Activated CD8-positive, alpha-beta memory T cell treated with anti-CD3 and anti-CD28 coated beads, Interleukin-2, amount 50 U/mL, for 4 hours (primary cell): Measurements from ENCODE around the gene AKAP13.

Experiments used
- DNase-seq: peaks from one replicate; pipeline ENCODE4 v3.0.0-alpha.2; 2020

AKAP13 gene

DNA sequence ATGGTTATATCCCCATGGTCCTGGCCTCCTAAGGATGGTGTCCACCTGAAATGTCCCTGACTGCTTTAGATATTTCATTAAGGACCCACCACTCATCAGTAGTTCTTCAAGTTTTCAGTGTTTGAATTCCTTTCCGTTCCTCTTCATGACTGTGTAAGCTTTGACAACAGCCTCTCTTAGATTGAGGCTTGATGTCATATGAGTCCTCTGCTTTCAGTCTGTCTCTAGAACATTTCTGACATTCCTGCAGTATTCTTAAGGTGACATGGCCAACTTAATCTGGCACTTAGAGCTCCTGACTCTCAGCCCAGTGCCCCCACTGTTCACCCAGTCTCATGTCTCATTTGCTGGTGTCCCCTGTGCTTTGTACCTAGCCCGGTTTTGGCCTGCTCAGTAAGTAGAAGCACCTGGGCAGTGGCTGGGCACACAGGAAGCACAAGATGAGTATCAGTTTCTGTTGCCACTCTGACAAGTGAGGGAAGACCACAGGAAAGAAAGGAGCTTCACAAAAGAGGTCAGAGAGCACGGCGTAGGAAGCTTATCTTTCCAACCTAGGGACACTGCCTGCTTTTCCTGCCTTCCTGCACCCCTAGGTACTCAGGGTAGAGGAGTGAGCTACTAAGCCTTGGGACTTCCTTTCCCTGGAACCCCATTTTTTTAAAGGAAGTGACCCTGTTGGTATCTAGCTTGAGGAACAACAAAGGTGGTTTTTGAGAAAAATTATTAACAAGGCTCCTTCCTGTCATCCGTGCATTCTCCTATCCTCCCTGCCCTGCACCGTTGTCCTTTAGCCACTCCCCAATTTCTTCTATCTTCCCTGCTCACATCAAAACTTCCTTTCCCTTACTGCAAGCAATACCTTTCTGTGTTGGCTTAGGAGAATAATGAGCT lies 311.2 kb downstream of the AKAP13 start:
- no peak for DNase-seq

DNA sequence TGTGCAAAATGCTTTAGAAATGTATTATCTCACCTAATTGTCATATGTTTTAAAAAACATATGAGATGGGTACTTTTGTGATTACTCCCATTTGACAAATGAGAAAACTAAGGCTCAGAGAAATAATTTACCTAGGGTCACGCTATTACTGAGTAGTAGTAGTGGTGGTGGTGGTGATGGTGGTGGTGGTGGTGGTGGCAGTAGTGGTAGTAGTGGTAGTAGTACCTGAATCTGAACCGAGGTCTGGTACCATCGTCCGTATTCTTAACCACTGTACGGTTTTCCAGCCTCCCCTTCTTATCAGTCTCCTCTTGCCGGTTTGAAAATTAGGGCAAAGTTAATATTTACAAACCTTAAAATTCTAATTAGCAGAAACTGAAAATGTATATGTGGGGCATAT lies 311.9 kb downstream of the AKAP13 start:
- no peak for DNase-seq

DNA sequence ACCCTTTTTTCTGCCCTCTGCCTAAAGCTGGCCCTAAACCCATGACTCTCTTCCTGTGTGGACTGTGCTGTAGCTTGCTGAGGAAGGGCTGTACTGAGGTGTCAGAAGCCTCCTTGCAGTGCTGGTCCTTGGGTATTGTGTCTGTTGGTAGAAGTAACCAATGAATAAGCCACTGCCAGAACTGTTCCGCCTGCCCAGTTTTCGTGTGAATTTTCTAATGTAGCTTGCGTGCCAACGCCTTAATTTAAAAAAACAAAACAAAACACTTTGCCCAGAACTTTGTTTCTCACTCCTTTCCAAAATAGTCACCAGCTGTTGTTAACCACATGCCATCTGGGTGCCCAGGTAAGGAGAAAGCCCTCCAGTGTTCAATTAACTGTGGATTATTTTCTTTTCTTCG lies 312.5 kb downstream of the AKAP13 start:
- peak; percentile 34 for DNase-seq

DNA sequence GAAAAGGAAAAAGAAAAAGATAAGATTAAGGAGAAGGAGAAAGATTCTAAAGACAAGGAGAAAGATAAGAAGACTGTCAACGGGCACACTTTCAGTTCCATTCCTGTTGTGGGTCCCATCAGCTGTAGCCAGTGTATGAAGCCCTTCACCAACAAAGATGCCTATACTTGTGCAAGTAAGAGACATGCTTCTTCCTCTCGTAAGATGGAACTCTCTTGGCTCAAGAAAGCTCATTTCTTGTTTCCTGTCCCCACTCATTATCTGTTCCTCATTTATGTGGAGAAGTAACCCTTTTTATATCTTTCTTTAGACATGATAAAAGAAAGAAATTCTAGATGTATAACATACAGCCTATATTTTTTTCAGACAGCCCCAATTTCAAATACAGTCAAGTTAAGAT lies 312.9 kb downstream of the AKAP13 start:
- no peak for DNase-seq

DNA sequence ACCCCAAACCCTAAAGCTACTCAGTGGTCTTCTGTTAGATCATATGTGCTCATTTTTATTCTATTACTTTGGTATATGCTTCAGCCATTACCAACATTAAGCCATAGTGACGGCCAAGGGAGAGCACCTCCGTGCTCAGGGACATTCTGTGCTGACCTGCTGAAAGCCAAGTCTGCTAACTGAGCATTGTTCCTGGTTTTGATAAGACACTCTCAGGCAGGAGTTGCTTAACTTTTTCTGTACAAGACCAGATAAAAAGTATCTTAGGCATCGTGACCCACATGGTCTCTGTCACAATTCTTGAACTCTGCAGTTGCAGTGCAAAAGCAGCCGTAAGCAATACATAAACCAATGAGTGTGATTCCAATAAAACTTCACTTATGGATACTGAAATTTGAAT lies 313.7 kb downstream of the AKAP13 start:
- DNase-seq: no peak

DNA sequence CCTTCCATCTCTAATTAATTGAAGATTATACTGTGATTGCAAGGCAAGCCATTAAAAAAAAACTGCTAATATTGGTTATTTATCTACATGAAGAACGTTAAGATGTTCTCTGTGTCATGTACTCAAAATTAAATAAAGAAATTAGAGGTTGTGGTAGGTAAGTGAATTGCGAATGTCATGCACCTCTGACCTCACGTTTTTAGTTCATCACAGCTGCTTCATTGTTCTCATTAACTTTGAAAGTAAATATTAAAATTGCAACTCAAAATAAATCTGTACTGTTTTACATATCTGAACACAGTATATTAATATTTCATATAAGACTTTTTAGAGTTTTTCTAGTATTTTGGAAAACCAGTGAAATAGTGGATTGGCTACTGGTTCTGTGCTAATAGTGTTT lies 320.4 kb downstream of the AKAP13 start:
- DNase-seq: no peak

DNA sequence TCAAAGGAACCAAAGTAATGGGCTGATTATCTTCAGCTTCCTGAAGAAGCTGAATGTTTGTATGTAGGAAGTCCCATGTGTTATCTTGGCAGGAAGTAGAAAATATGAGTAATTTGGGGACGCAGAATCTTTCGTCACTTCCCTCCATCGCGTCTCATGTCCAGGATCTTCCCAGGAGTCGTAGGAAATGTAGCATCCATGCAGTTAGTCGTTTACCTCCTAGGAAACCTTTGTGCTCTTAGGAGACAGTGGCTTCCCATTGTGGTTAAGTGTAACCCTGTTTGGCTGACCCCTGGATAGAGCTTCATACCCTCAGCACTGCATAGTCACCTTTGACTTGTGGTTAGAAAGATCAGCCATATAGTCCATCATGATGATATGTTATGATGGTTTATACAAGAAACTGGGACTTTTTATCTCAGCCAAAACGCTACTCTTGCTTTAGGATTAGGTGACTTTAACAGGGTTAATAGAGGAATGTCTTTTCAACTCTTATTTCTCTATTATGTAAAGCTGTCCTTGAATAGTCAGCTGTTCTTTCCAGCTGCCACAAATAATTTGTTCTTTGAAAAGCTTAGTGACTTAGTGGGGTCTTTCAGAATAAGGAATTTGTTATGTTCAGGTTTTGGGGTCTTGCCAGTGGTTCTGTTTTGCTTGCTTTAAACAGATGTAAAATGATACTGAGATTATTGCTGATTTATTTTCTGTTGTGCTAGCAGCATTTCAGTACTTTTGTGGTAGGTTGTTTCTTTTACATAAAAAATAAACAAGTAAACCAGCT lies 322.1 kb downstream of the AKAP13 start:
- peak; percentile 29 for DNase-seq

DNA sequence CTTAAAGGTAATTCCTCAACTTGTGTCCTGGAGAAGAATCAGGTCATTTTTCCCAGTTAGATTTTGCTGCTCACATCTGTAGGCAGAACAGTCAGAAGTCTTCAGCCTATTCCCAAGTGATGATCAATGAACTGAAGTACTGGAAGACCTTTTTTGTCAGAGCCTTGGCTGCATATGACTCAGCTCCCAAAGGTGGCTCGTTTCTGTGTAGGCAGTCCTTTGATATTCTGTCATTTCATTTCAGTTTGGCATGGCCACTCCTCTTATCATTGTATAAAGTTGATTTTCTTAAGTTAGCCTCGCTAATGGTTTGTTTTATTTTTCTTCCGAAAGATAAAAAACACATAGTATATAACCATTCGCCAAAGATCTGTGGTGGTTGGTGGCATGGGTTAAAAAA lies 323.7 kb downstream of the AKAP13 start:
- DNase-seq: peak; percentile 34

DNA sequence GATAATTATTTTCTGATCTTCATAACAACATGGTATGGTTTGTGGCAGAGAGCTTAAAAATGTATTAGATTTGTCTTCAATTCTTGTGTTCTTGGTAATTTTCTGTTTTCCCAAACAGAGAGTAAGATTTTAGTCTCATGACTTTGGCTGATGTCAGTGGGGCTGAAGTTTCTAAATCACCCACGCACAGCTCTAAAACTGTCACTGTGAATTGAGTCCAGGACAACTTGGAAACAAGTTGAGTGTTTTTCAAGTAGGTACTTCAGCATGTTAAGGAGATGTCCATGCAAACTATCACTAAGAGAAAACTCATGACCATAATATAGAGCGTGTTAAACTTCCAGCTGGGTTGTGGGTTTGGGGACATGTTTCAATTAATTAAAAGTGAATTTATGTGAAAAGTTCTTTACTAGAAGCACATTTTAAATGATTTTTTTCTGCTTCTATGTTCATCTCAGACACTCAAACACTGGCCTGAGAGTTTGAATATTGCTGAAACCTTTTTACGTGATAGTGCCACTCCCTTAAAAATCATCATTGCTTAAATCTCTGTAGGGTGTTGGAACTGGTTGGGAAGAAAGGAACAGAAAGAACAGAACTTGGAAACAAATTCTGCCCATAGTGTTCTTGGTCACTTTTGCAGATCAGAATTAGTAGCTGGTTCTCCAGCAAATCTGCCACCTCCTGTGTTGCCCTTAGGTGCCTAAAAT lies 324.5 kb downstream of the AKAP13 start:
- no peak for DNase-seq

DNA sequence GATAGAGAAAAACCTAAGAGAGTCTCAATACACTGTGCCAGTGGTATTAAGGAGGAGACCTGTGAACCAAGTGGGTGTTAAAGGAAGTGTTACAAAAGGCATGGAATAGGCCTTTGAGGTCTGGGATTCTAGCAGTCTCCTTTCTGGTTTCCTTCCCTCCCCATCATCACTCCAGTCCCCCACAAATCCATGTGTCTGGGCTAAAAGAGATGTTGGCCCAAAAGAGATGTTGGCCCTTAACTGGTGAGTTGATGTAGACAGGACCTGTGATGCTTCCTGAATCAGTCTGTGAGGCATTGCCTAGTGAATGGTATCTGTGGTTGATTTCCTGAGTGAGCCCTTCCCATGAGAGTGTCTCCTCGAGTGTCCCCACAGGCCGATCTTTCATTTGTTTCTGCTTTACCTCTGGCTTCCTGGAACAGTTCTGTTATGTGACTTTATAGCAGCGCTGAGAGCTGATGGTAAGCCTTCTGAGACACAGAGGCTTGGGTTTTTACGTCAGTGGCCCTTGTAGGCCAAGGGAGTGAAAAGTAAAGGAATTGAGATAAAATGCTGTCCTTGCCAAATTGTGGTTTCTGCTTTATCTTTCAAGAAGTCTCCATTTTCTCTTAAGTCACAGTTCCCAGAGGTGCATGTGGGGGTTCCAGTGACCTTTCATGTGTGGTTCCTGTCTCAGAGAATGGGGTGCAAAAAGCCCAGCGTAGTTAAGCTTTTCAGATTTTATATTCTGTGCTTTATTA lies 326.5 kb downstream of the AKAP13 start:
- peak; percentile 32 for DNase-seq

DNA sequence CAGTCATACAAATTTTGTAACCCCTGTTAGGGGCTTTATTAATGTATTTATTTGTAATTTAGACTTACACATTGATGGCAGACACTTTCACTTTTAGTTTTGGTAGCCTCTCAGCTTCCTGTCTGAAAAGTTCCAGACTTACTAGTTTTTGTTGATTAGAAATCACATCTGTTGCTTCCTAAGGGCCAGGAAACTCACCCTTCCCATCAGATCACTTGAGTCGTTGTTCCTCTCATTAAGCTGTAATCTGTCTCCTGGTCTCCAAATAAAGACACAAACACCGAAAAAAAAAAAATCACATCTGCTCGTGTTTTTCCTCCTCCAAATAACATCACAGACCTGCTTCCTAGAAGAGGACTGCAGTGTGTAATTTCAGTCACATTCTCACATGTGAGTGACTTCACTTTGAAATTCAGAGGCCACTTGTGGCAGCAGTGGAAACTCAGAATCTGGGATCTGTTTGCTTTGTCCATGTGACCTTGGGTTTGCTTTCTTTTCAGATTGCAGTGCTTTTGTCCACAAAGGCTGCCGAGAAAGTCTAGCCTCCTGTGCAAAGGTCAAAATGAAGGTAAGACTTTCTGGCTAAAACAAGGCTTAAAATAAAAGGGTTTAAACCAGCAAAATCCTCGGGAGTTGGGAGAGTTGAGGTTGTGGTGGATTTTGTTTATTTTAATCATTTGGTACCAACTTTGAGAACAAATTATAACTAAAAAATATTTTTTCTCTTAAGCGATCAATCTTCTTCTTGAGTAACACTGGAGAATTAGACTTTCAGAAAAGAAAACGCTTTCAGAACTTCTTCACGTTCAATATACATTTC lies 327.3 kb downstream of the AKAP13 start:
- no peak for DNase-seq

DNA sequence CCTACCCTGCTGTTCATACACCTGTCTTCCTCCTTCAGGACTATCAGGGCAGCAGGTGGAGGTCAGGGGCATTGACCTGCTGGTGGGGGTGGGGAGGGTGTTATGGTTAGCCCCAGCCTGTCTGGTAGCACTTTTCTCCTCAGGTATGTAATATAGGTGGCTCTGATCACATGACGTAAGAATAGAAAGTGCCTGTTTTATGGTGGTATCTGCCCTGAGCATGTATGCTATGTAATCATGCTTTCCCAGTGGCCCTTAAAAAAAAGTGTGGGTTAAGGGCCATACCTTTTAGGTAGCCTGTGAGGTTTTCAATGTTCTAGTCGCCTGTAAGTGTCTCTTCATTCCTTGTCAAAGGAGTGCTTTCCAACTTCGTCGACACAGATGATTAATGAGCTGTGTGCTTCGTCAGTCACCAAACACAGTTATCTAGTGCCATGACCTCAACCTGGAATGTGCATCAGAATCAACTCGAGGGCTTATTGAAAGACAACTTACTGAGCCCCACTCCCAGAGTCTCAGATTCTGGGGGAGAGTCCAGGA lies 328.1 kb downstream of the AKAP13 start:
- DNase-seq: no peak

DNA sequence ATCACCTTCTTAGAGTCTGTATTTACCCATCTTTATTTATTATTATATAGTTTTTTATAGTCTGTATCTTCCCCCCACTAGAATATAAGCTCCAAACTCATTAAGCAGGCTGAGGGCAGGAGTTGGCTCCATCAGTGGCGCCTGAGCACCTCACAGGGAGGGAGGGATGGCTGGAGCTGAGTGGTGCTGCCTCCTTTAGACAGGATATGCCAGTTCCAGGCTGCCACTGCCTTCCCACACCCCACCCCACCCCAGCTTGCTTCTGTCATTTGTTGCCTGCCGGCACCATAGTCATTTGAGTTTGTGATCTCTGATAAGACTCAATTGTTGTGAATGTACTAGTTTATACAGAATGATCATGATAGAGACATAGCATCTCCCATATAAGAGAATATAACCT lies 328.8 kb downstream of the AKAP13 start:
- DNase-seq: no peak

DNA sequence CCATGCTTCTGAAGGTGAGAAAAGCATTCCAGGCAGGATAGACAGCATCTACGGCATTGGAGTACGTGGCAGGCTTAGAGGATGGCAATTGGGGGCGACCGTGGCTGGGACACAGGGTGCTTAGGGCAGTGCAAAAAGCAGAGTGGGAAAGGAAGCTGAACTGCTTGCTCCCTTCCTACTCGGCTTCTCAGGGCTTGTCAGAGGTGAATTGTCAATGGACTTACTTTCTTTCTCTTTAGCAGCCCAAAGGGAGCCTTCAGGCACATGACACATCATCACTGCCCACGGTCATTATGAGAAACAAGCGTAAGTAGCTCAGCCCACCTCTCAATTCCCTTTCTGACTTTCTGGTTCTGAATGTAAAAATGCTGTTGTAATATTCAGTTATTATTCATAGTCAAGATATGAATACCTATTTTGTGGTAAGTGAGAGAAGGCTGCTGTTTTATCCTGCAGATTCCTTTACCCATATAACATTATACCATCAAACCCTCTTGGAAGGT lies 330.0 kb downstream of the AKAP13 start:
- no peak for DNase-seq

DNA sequence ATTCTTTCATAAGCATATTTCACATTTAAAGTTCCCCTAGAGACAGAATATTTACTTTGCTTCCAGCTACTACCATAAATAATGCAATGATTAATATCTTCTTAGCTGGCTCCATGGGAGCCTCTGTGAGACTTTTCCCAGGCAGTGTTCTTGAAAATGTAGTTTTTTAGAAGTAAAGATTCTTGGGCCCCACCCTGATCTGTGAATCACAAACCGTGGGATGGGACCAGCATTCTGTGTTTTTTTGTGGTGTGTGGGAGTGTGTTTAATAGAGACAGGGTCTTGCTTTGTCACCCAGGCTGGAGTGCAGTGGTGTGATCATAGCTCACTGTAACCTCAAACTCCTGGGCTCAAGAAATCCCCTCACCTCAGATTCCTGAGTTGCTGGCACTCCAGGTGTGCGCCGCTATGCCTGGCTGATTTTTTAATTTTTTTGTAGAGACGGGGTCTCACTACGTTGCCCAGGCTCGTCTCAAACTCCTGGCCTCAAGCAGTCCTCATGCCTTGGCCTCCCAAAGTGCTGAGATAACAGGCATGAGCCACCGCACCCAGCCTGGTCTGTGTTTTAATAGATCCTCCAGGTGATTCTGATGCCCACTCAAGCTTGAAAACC lies 331.3 kb downstream of the AKAP13 start:
- DNase-seq: no peak

DNA sequence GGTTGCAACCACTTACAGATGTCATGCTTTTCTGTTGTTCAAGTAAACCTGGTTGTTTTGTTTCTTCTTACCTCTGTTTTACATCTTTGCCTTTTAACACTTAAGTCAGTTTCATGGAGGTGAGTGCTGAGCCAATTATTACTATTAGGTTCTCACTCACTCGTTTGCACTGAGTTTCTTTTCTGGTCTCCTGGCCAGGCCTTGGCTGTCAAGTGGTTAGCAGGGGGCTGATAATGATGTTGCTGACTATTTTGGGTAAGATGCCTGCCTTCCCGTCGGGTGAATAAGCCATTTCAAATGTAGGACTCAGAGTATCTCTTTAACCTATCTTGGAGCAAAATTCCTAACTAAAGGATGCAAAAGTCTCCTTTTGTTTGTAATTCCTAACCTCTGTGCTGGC lies 335.9 kb downstream of the AKAP13 start:
- no peak for DNase-seq

DNA sequence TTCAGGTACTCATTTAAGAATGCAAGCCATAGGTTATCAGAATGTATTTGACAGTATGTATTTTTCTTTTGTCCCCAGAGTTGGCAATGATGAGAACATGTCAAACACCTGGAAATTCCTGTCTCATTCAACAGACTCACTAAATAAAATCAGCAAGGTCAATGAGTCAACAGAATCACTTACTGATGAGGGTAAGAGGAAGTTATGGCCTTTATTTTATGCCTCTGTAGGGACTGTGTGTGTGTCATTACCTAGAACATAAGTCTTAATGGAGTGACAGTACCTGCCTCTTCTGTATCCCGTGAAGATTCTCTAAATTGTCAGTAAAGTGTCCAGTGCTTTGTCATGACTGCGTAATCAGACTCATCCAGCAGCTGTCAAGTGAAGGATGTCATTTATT lies 336.8 kb downstream of the AKAP13 start:
- DNase-seq: no peak

DNA sequence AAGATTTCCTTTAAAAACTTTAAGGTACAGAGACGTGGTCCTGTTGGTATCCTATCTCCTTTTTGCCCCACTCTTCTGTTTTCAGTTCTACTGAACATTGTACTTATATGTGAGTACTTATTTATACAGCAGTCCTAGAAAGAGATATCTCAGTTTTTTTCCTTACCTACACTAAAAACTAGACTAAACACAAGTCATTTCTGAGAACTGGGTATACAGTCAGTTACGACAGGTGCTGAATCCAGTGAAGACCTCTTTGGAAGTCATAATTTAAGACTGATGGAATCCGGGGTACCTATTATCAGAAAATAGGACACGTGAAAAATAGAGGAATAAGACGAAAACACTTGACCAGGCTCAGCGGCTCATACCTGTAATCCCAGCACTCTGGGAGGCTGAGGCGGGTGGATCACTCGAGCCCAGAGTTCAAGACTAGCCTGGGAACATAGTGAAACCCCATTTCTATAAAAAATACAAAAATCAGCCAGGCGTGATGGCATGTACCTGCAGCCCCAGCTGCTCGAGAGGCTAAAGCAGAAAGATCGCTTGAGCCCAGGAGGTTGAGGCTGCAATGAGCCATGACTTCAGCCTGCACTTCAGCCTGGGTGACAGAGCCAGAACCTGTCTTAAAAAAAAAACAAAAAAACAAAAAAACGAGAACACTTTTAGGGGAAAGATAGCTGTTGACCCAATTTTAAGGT lies 338.0 kb downstream of the AKAP13 start:
- no peak for DNase-seq

DNA sequence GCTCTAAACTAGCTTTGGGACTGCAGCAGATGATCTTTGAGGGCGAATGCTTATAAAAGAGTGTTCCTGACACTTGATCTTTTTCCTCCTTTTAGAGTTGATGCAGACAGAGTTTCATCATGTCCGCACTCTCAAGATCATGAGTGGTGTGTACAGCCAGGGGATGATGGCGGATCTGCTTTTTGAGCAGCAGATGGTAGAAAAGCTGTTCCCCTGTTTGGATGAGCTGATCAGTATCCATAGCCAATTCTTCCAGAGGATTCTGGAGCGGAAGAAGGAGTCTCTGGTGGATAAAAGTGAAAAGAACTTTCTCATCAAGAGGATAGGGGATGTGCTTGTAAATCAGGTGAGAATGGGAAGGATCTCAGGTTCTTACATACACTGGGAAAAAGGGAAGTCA lies 338.6 kb downstream of the AKAP13 start:
- no peak for DNase-seq
